Smooth muscle cell (in vitro differentiated cells): Measurements from ENCODE around the gene PLD6. TPM values are rescaled to one million over a fixed set of nuclear protein-coding genes. Genes with fewer than 3 reads are reported as not detected.

Experiments used
- DNase-seq: peaks from one replicate; lab custom pipeline; 2025; ENCODE audit not compliant: unreplicated experiment; lab: John Stamatoyannopoulos, UW
- H2AFZ ChIP-seq: fragments of 200-600 bp; sonication (generic); 2 replicates; pipeline ENCODE4 v1.6.0; 2016; ENCODE audit warnings: antibody characterized with exemption, low read depth, mild to moderate bottlenecking
- H3F3A ChIP-seq: fragments of 200-600 bp; sonication (generic); 2 replicates; pipeline ENCODE4 v1.6.0; 2017; ENCODE audit warnings: antibody characterized with exemption, low read depth
- H3K27ac ChIP-seq: fragments of 200-600 bp; sonication (generic); 2 replicates; pipeline ENCODE4 v1.5.1; 2016; ENCODE audit warnings: low read depth, mild to moderate bottlenecking
- H3K27me3 ChIP-seq: fragments of 200-600 bp; sonication (generic); 2 replicates; pipeline ENCODE4 v1.6.1; 2016; ENCODE audit warnings: low read depth, mild to moderate bottlenecking
- H3K36me3 ChIP-seq: fragments of 200-600 bp; sonication (generic); 2 replicates; pipeline ENCODE4 v1.5.1; 2016; ENCODE audit warnings: low read depth
- H3K4me1 ChIP-seq: fragments of 200-600 bp; sonication (generic); 2 replicates; pipeline ENCODE4 v1.5.1; 2016; ENCODE audit warnings: low read depth
- H3K4me2 ChIP-seq: fragments of 200-600 bp; sonication (generic); 2 replicates; pipeline ENCODE4 v1.6.0; 2016; ENCODE audit warnings: mild to moderate bottlenecking
- H3K4me3 ChIP-seq: fragments of 200-600 bp; sonication (generic); 2 replicates; pipeline ENCODE4 v1.5.1; 2016; ENCODE audit warnings: mild to moderate bottlenecking
- H3K79me2 ChIP-seq: fragments of 200-600 bp; sonication (generic); 2 replicates; pipeline ENCODE4 v1.6.0; 2016; ENCODE audit warnings: low read depth, mild to moderate bottlenecking
- H3K9ac ChIP-seq: fragments of 200-600 bp; sonication (generic); 2 replicates; pipeline ENCODE4 v1.6.0; 2016; ENCODE audit warnings: low read depth
- H3K9me3 ChIP-seq: fragments of 200-600 bp; sonication (generic); replicated peaks from 2 replicates; pipeline ENCODE4 v1.5.1; 2016; ENCODE audit warnings: low read depth
- H4K20me1 ChIP-seq: fragments of 200-600 bp; sonication (generic); 2 replicates; pipeline ENCODE4 v1.6.0; 2016; ENCODE audit warnings: low read depth
- WGBS: methylation state at CpG from one replicate; pipeline ENCODE4 v1.1.7; 2016; ENCODE audit warnings: low lambda C conversion rate; 5-methylcytosine and 5-hydroxymethylcytosine counted together
- polyA plus RNA-seq: library from polyadenylated mRNA; unstranded; fragments of >200 nt; fragmentation: Nextera tagmentation; extraction: Ambion mirVana; gene quantifications from 2 replicates; pipeline ENCODE4 v1.2.1, GENCODE V29; 2016
- total RNA-seq: library from RNA; depleted of rRNA; stranded (reverse); fragments of >200 nt; gene quantifications from 2 replicates; pipeline ENCODE4 v1.2.3, GENCODE V29; 2014
- TF ChIP-seq, protein P1 (sequence below): fragments of 200-600 bp; sonication (generic); IDR thresholded peaks from 2 replicates; pipeline ENCODE4 v1.5.1; 2017; ENCODE audit warnings: borderline replicate concordance, mild to moderate bottlenecking, antibody characterized with exemption; ENCODE audit not compliant: insufficient read depth, poor library complexity, severe bottlenecking

The PLD6 gene
- total and polyA plus RNA-seq, 2 experiments from 2014 or later: 0.26 to 0.49 TPM

DNA sequence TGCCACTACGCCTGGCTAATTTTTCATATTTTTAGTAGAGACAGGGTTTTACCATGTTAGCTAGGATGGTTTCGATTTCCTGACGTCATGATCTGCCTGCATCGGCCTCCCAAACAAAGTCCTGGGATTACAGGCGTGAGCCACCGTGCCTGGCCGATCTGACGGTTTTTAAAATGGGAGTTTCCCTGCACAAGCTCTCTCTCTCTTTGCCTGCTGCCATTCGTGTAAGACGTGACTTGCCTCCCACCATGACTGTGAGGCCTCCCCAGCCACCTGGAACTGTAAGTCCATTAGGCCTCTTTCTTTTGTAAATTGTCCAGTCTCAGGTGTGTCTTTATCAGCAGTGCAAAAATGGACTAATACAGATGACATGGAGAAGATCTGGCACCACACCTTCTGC is 35.5 kb upstream of the PLD6 start:
- no peak for DNase-seq
- Histone ChIP-seq H3K9ac (no peak overlapping the region), H3K9me3 (no peaks in the 10 kb centered on the region), H3K79me2 (peaks cover 3% of the 10 kb centered on the region), H3K36me3 (peaks cover 9% of the 10 kb centered on the region), H2AFZ (no peak overlapping the region), H3K27ac (no peak overlapping the region), H3K4me1 (no peaks in the 10 kb centered on the region), H3K4me2 (no peak overlapping the region), H4K20me1 (no peaks in the 10 kb centered on the region), H3K4me3 (no peak overlapping the region), H3F3A (peaks cover 7% of the 10 kb centered on the region), H3K27me3 (no peaks in the 10 kb centered on the region)
- 88% methylated on average over 10 of the region's 10 CpGs for WGBS
- TF ChIP-seq, protein P1, sequence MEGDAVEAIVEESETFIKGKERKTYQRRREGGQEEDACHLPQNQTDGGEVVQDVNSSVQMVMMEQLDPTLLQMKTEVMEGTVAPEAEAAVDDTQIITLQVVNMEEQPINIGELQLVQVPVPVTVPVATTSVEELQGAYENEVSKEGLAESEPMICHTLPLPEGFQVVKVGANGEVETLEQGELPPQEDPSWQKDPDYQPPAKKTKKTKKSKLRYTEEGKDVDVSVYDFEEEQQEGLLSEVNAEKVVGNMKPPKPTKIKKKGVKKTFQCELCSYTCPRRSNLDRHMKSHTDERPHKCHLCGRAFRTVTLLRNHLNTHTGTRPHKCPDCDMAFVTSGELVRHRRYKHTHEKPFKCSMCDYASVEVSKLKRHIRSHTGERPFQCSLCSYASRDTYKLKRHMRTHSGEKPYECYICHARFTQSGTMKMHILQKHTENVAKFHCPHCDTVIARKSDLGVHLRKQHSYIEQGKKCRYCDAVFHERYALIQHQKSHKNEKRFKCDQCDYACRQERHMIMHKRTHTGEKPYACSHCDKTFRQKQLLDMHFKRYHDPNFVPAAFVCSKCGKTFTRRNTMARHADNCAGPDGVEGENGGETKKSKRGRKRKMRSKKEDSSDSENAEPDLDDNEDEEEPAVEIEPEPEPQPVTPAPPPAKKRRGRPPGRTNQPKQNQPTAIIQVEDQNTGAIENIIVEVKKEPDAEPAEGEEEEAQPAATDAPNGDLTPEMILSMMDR: no peak

DNA sequence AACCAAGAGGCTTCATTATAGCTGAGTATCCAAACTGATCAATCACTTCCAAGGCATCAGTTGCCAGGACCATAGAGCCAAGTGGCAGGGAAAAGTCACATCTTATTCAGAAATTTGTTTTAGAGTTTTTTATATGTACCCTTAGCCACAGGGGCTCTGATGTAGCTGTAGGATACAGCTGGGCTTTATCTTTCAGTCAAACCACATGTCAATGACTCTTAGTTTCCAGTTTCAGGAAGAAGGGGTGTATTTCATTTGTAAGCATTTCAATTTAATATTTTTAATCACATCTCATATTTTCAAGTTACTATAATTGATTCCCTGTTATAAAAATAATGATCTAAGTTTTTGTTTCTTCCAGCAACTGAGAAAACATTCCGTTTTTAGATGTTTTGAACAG is 33.7 kb upstream of the PLD6 start:
- Histone ChIP-seq H3K4me3 (no peak overlapping the region), H3K9ac (no peak overlapping the region), H3K79me2 (peaks cover 21% of the 10 kb centered on the region), H2AFZ (no peak overlapping the region), H3K27ac (no peak overlapping the region), H3K9me3 (no peaks in the 10 kb centered on the region), H3K4me1 (peaks cover 9% of the 10 kb centered on the region), H3K27me3 (no peaks in the 10 kb centered on the region), H3K36me3 (no peaks in the 10 kb centered on the region), H3K4me2 (no peak overlapping the region), H3F3A (peaks cover 3% of the 10 kb centered on the region), H4K20me1 (peaks cover 14% of the 10 kb centered on the region)
- 88% methylated on average over 1 of the region's 1 CpG for whole genome bisulfite sequencing
- DNase-seq: no peak
- TF ChIP-seq, protein P1: no peak

DNA sequence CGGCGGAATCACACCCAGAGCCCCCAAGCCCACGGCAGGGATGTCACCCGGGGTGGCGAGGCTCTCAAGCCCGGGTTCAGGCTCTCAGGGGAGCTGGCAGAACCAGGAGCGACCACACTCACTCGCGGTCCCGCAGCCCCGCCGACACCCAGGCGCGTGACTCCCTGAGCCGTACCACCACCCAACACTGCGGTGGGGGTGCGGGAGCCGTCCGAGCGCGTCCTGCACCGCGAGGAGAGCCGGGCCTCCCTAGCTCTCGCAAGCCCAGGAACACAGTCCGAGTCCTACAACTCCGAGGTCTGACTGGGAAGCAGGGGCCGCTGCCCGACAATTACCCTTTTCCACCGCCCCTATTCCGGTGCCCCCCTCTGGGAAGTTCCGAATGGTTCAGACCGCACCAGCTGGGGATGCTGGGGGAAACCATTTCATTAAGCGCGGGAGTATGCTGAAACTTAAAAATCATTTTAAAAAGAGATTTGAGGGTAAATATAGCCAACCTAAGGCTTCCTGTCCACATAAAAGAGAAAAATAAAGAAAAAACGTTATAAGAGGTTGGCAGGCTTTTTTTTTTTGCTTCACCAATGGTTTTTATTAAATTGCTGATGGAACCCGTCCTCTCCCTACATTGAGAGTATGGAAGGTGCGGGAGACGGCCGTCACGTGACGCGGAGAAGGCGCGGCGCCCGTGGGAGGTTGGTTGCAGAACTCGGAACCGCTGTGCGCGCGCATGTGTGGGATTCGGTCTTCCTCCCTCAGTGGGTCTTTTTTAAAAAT is 31.1 kb upstream of the PLD6 start, which contains the start of gene FLCN:
Gene FLCN (minus strand): TSS at position 143 of the 774 bp plus-strand sequence. CDS start 9,031 bp downstream, outside the sequence.
- H3K79me2 ChIP-seq: peaks cover 34% of the 10 kb centered on the region
- peaks cover 3% of the 10 kb centered on the region for H3F3A ChIP-seq
- TF ChIP-seq, protein P1: no peak

More for the DNA sequence above, 31.1 kb upstream of the PLD6 start, which contains the start of gene FLCN:
- Histone ChIP-seq H3K27ac (peak within 1 kb of the TSS; percentile 98), H3K4me2 (peak within 1 kb of the TSS; percentile 98), H4K20me1 (peaks cover 35% of the 10 kb centered on the region), H3K4me3 (peak within 1 kb of the TSS; percentile 98), H2AFZ (peak within 1 kb of the TSS; percentile 99), H3K36me3 (no peaks in the 10 kb centered on the region), H3K27me3 (no peaks in the 10 kb centered on the region), H3K4me1 (peaks cover 9% of the 10 kb centered on the region), H3K9ac (peak within 1 kb of the TSS; percentile 100), H3K9me3 (no peaks in the 10 kb centered on the region)
- peak; percentile 61 for DNase-seq
- 2% methylated on average over 52 of the region's 53 CpGs for WGBS
